GM18909 (cell line): ENCODE results near the gene MRPS12.
"Not testable (repeated sequence)": the region's sequence is repeated elsewhere in the genome, so short reads cannot be mapped to it uniquely, and the experiment has no call there.

ENCODE experiments used
- ATAC-seq: cut with Tn5 transposase; IDR thresholded peaks from one replicate; pipeline ENCODE4 v1.9.1; 2021; ENCODE audit warnings: mild to moderate bottlenecking; ENCODE audit not compliant: unreplicated experiment, poor library complexity

Gene MRPS12

GRCh38 chr19:38932425-38933179 is 1.9 kb downstream of the MRPS12 start:
- ATAC-seq = no peak

GRCh38 chr19:38933544-38933943 is 2.8 kb downstream of the MRPS12 start:
- no peak for ATAC-seq

- ATAC-seq = no peak
Observed at GRCh38 chr19:38939957-38940356, 9.2 kb downstream of the MRPS12 start.

GRCh38 chr19:38941466-38941865 is 10.7 kb downstream of the MRPS12 start:
- ATAC-seq = not testable (repeated sequence)

- no peak for ATAC-seq
Observed at GRCh38 chr19:38941979-38942378, 11.2 kb downstream of the MRPS12 start.

GRCh38 chr19:38942471-38943181 is 11.9 kb downstream of the MRPS12 start:
- no peak for ATAC-seq

- no peak for ATAC-seq
Observed at GRCh38 chr19:38944981-38945506, 14.3 kb downstream of the MRPS12 start.

GRCh38 chr19:38945562-38946228 is 15.0 kb downstream of the MRPS12 start:
- ATAC-seq = no peak

- ATAC-seq = no peak
Observed at GRCh38 chr19:38946229-38947010, 15.7 kb downstream of the MRPS12 start.

- no peak for ATAC-seq
Observed at GRCh38 chr19:38949580-38950367, 19.0 kb downstream of the MRPS12 start.

- ATAC-seq = no peak
Observed at GRCh38 chr19:38951187-38951586, 20.4 kb downstream of the MRPS12 start.

- no peak for ATAC-seq
Observed at GRCh38 chr19:38952395-38953165, 21.8 kb downstream of the MRPS12 start.

GRCh38 chr19:38953677-38954076 is 22.9 kb downstream of the MRPS12 start:
- no peak for ATAC-seq

- no peak for ATAC-seq
Observed at GRCh38 chr19:38956264-38956663, 25.5 kb downstream of the MRPS12 start.

- no peak for ATAC-seq
Observed at GRCh38 chr19:38958301-38958700, 27.6 kb downstream of the MRPS12 start.

- no peak for ATAC-seq
Observed at GRCh38 chr19:38959618-38960017, 28.9 kb downstream of the MRPS12 start.

GRCh38 chr19:38964738-38965137 is 34.0 kb downstream of the MRPS12 start:
- ATAC-seq = no peak

- ATAC-seq = not testable (repeated sequence)
Observed at GRCh38 chr19:38966149-38966548, 35.4 kb downstream of the MRPS12 start.
